NT2/D1 (cell line): ENCODE data around the gene WDR81.

Experiments
- SUZ12 ChIP-seq: IDR thresholded peaks from 2 replicates; pipeline ENCODE4 v1.6.1; 2011; ENCODE audit not compliant: insufficient read length, insufficient read depth; ENCODE audit errors: extremely low read depth
- YY1 ChIP-seq: IDR thresholded peaks from 2 replicates; pipeline ENCODE4 v1.6.1; 2011; ENCODE audit not compliant: insufficient read length, insufficient read depth
- ZNF274 ChIP-seq: IDR thresholded peaks from 2 replicates; pipeline ENCODE4 v1.6.1; 2011; ENCODE audit warnings: mild to moderate bottlenecking, low read depth, low read length

- TF ChIP-seq ZNF274 (no peak), YY1 (no peak), SUZ12 (no peak)
Observed at GRCh38 chr17:1707107-1707506, 17.4 kb upstream of the WDR81 start.
